HG02588 (cell line): ENCODE results near the gene KRTAP10-5.

Experiments
- ATAC-seq: cut with Tn5 transposase; IDR thresholded peaks from one replicate; pipeline ENCODE4 v1.9.1; 2021; ENCODE audit warnings: mild to moderate bottlenecking, moderate library complexity; ENCODE audit not compliant: unreplicated experiment

The KRTAP10-5 gene

GRCh38 chr21:44530903-44531605 lies 49.4 kb downstream of the KRTAP10-5 start:
- ATAC-seq = no peak

- no peak for ATAC-seq
Measured at GRCh38 chr21:44530221-44530902, 50.0 kb downstream of the KRTAP10-5 start.

DNA sequence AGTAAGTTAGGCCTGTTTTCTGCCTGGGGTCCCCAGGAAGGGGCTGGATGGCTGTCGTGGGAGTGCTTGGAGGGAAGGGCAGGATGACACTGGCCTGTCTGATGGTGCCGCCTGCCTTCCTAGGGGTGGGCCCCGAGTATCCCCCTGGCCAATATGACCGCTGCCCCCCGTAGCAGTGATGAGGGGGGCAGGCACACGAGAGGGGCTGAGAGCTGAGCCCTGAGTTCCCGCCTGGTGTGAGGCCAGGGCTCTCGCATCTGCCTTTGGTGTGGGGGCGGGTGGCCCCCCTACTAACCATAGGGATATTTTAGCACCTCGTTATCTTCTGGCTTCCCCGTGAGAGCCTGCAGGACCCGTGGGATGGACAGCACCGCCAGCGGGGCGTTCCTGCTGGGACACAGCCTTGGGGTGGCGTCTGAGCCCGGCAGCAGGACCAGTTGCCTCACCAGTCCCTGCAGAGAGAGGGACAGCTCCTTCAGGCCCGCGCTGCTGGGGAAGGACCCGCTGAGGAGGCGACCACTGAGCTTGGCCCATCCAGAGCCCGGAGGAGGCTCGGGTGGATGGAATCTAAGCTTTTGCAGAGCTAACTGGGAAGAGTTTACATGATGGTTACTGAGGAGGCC lies 50.8 kb downstream of the KRTAP10-5 start:
- ATAC-seq = no peak
